ENCODE data around the gene OOEP.

Gene OOEP

GRCh38 chr6:73369563-73369962 lies at the start of gene OOEP:
OOEP (minus strand) TSS chr6:73369897; CDS start chr6:73369792, 105 bp downstream.
- Histone ChIP-seq H3K79me2 (ENCODE audit: control insufficient read depth, low read length) (no peaks in the 10 kb centered on the region), H3K4me3 (ENCODE audit: low read length) (no peak within 1 kb of the TSS), H3K4me1 (ENCODE audit: control insufficient read depth, low read length) (no peaks in the 10 kb centered on the region), H3K9me2 (replicated peaks; ENCODE audit: control insufficient read depth, low read length) (no peaks in the 10 kb centered on the region), H3K27ac (ENCODE audit: low read depth, low read length) (no peak within 1 kb of the TSS), H4K20me1 (ENCODE audit: control insufficient read depth, insufficient read depth, low read depth, low read length) (no peaks in the 10 kb centered on the region), H3F3A (ENCODE audit: control insufficient read depth, insufficient read depth) (no peaks in the 10 kb centered on the region), H3K9me3 (ENCODE audit: control insufficient read depth, insufficient read depth, low read length) (no peaks in the 10 kb centered on the region), H3K36me3 (ENCODE audit: control insufficient read depth, low read length) (no peaks in the 10 kb centered on the region), H3K27me3 (ENCODE audit: control insufficient read depth, low read length) (no peaks in the 10 kb centered on the region), H3K4me2 (ENCODE audit: low read length) (no peak within 1 kb of the TSS)
- TF ChIP-seq EZH2phosphoT487 (IDR thresholded peaks at IDR 0.05; ENCODE audit: borderline replicate concordance, low read length): no peak

GRCh38 chr6:73418081-73418741 lies 48.5 kb upstream of the OOEP start:
- Histone ChIP-seq H3K9me2 (replicated peaks; ENCODE audit: control insufficient read depth, low read length) (no peaks in the 10 kb centered on the region), H3K4me2 (ENCODE audit: low read length) (no peak overlapping the region), H3K4me3 (ENCODE audit: low read length) (no peak overlapping the region), H3K27ac (ENCODE audit: low read depth, low read length) (no peak overlapping the region), H3K79me2 (ENCODE audit: control insufficient read depth, low read length) (no peaks in the 10 kb centered on the region), H3K4me1 (ENCODE audit: control insufficient read depth, low read length) (no peaks in the 10 kb centered on the region), H4K20me1 (ENCODE audit: control insufficient read depth, insufficient read depth, low read depth, low read length) (no peaks in the 10 kb centered on the region), H3F3A (ENCODE audit: control insufficient read depth, insufficient read depth) (no peaks in the 10 kb centered on the region), H3K27me3 (ENCODE audit: control insufficient read depth, low read length) (no peaks in the 10 kb centered on the region), H3K36me3 (ENCODE audit: control insufficient read depth, low read length) (0 out of 2 replicates have a peak, but pooled peaks cover 3% of the 10 kb centered on the region), H3K9me3 (ENCODE audit: control insufficient read depth, insufficient read depth, low read length) (no peaks in the 10 kb centered on the region)
- TF ChIP-seq EZH2phosphoT487 (IDR thresholded peaks at IDR 0.05; ENCODE audit: borderline replicate concordance, low read length) (no peak), CTCF (IDR thresholded peaks at IDR 0.05; ENCODE audit: low read depth, low read length, poor library complexity, severe bottlenecking) (no peak)

- H3K27me3 ChIP-seq (ENCODE audit: control insufficient read depth, low read length): no peaks in the 10 kb centered on the region
- TF ChIP-seq CTCF (IDR thresholded peaks at IDR 0.05; ENCODE audit: low read depth, low read length, poor library complexity, severe bottlenecking) (no peak), EZH2phosphoT487 (IDR thresholded peaks at IDR 0.05; ENCODE audit: borderline replicate concordance, low read length) (no peak)
- H3K4me3 ChIP-seq (ENCODE audit: low read length): no peak overlapping the region
- H3K36me3 ChIP-seq (ENCODE audit: control insufficient read depth, low read length): no peaks in the 10 kb centered on the region
- H4K20me1 ChIP-seq (ENCODE audit: control insufficient read depth, insufficient read depth, low read depth, low read length): no peaks in the 10 kb centered on the region
- no peaks in the 10 kb centered on the region for H3K4me1 ChIP-seq (ENCODE audit: control insufficient read depth, low read length)
- no peaks in the 10 kb centered on the region for H3K9me3 ChIP-seq (ENCODE audit: control insufficient read depth, insufficient read depth, low read length)
- no peak overlapping the region for H3K27ac ChIP-seq (ENCODE audit: low read depth, low read length)
- H3F3A ChIP-seq (ENCODE audit: control insufficient read depth, insufficient read depth): no peaks in the 10 kb centered on the region
- no peak overlapping the region for H3K4me2 ChIP-seq (ENCODE audit: low read length)
- no peaks in the 10 kb centered on the region for H3K79me2 ChIP-seq (ENCODE audit: control insufficient read depth, low read length)
- H3K9me2 ChIP-seq (replicated peaks; ENCODE audit: control insufficient read depth, low read length): no peaks in the 10 kb centered on the region
Observed at GRCh38 chr6:73413102-73413501, 43.4 kb upstream of the OOEP start.

GRCh38 chr6:73409395-73409794 lies 39.7 kb upstream of the OOEP start:
- Histone ChIP-seq H3K36me3 (ENCODE audit: control insufficient read depth, low read length) (no peaks in the 10 kb centered on the region), H3K27me3 (ENCODE audit: control insufficient read depth, low read length) (no peaks in the 10 kb centered on the region), H3K4me3 (ENCODE audit: low read length) (no peak overlapping the region), H3K79me2 (ENCODE audit: control insufficient read depth, low read length) (no peaks in the 10 kb centered on the region), H3K4me2 (ENCODE audit: low read length) (no peak overlapping the region), H4K20me1 (ENCODE audit: control insufficient read depth, insufficient read depth, low read depth, low read length) (no peaks in the 10 kb centered on the region), H3K9me2 (replicated peaks; ENCODE audit: control insufficient read depth, low read length) (no peaks in the 10 kb centered on the region), H3F3A (ENCODE audit: control insufficient read depth, insufficient read depth) (no peaks in the 10 kb centered on the region), H3K27ac (ENCODE audit: low read depth, low read length) (no peak overlapping the region), H3K9me3 (ENCODE audit: control insufficient read depth, insufficient read depth, low read length) (no peaks in the 10 kb centered on the region), H3K4me1 (ENCODE audit: control insufficient read depth, low read length) (no peaks in the 10 kb centered on the region)
- TF ChIP-seq EZH2phosphoT487 (IDR thresholded peaks at IDR 0.05; ENCODE audit: borderline replicate concordance, low read length): no peak
- no peak for TF ChIP-seq CTCF (IDR thresholded peaks at IDR 0.05; ENCODE audit: low read depth, low read length, poor library complexity, severe bottlenecking)
